Lower leg skin (tissue), 4 donors: Measurements from ENCODE around the gene ACTRT2. TPM values are rescaled to one million over a fixed set of nuclear protein-coding genes. Genes with fewer than 3 reads are reported as not detected.

Source experiments
- DNase-seq, 2 donors: peaks; one replicate each; pipeline ENCODE4 v3.0.0-alpha.2; 2019; ENCODE audit warnings: low spot score in 2 of 2
- H3K4me3 ChIP-seq: fragments of 200-600 bp; sonication (generic); 2 replicates; pipeline ENCODE4 v1.5.1; 2017; ENCODE audit warnings: mild to moderate bottlenecking, low read depth; ENCODE audit not compliant: poor library complexity, severe bottlenecking
- CTCF ChIP-seq, 3 donors: fragments of 450-650 bp; IDR thresholded peaks; one replicate each; pipeline ENCODE4 v1.5.1; 2016; ENCODE audit warnings: antibody characterized with exemption in 3 of 3, mild to moderate bottlenecking in 3 of 3, moderate library complexity in 2 of 3
- POLR2A ChIP-seq, 2 donors: fragments of 450-650 bp; IDR thresholded peaks; one replicate each; pipeline ENCODE4 v1.6.1; 2016 to 2017; ENCODE audit warnings: antibody characterized with exemption in 2 of 2, mild to moderate bottlenecking in 1 of 2, moderate library complexity in 1 of 2
- WGBS, 2 donors: methylation state at CpG; one replicate each; pipeline ENCODE4 v1.1.5; 2018; 5-methylcytosine and 5-hydroxymethylcytosine counted together
- intact Hi-C: fragments of 100-400 bp; cut with DNase I; formaldehyde crosslinking; loops from one replicate; pipeline ENCODE4 v1.15.0; 2023; ENCODE audit warnings: low total_unique reads
- total RNA-seq, 4 donors: library from RNA; depleted of rRNA; stranded (reverse); fragments of >200 nt; gene quantifications; one replicate each; pipeline ENCODE4 v1.1.0, GENCODE V29; 2016

ACTRT2 gene
- total RNA-seq, 4 donors from 2014 or later: not detected

- WGBS, 2 donors: 18 to 47% methylated on average over 7 to 64 of the region's 97 CpGs
- intact Hi-C loops: no loop called here
- DNase-seq: no peak
- no peak overlapping the region for H3K4me3 ChIP-seq
- TF ChIP-seq CTCF (IDR thresholded peaks at IDR 0.05) (no peak), POLR2A (IDR thresholded peaks at IDR 0.05) (no peak)
These were observed 49.6 kb downstream of the ACTRT2 start for GRCh38 chr1:3070644-3071564.

GRCh38 chr1:3071565-3072390 is 50.5 kb downstream of the ACTRT2 start:
- intact Hi-C loops: no loop called here
- no peak for TF ChIP-seq POLR2A (IDR thresholded peaks at IDR 0.05)
- TF ChIP-seq CTCF (IDR thresholded peaks at IDR 0.05): no peak
- WGBS, 2 donors: 73 to 82% methylated on average over 13 of the region's 17 CpGs
- H3K4me3 ChIP-seq: no peak overlapping the region
- DNase-seq: no peak

Other genes with a start within 250 kb of the ACTRT2 start
- under 1 TPM; 0.07 to 0.23 (median 0.17) TPM for gene TTC34, start 219.8 kb upstream of the ACTRT2 start, total RNA-seq
- under 1 TPM in 3 of 4 donors, not detected in 1; 0.08 to 0.91 (median 0.56) TPM for gene PRDM16, start 47.7 kb downstream of the ACTRT2 start, total RNA-seq